Panc1 (cell line): ENCODE data around the gene LIPM. TPM values are rescaled to one million over a fixed set of nuclear protein-coding genes. Genes with fewer than 3 reads are reported as not detected.

ENCODE experiments used
- ATAC-seq: fragments of 200-7000 bp; cut with Tn5 transposase; 2 replicates; pipeline ENCODE4 v1.9.1; 2020; ENCODE audit warnings: mild to moderate bottlenecking, moderate library complexity
- Bru-seq: library from RNA; stranded (reverse); fragments of 400-500 nt; gene quantifications from one replicate; lab custom pipeline; 2021; lab: Mats Ljungman, UMichigan
- BruChase-seq, 2 experiments: library from RNA; stranded (reverse); fragments of 400-500 nt; gene quantifications; one replicate each; lab custom pipeline; 2021; lab: Mats Ljungman, UMichigan
- BruUV-seq: library from RNA; stranded (reverse); fragments of 400-500 nt; replicated peaks from 2 replicates; lab custom pipeline; 2021; lab: Mats Ljungman, UMichigan
- CTCF ChIA-PET: fragments of 300-600 bp; sonication (Branson Sonifier 250); formaldehyde crosslinking; loops from one replicate; lab custom pipeline; 2022; ENCODE audit warnings: antibody characterized with exemption; lab: Charles Lee
- POLR2A ChIA-PET: fragments of 300-600 bp; sonication (Branson Sonifier 250); formaldehyde crosslinking; loops from one replicate; lab custom pipeline; 2022; ENCODE audit warnings: antibody characterized with exemption; lab: Charles Lee
- DNase-seq: peaks from one replicate; pipeline ENCODE4 v3.0.0-alpha.2; 2010; ENCODE audit warnings: low read depth, low spot score
- H3K27ac ChIP-seq: 2 replicates; pipeline ENCODE4 v1.5.1; 2011; ENCODE audit warnings: mild to moderate bottlenecking, low read length, inconsistent platforms
- H3K27me3 ChIP-seq: fragments of 200-500 bp; sonication (Bioruptor generic); 2 replicates; pipeline ENCODE4 v1.6.0; 2014; ENCODE audit warnings: low read length, inconsistent platforms; ENCODE audit not compliant: control insufficient read depth, insufficient read depth
- H3K36me3 ChIP-seq: fragments of 200-500 bp; sonication (Bioruptor generic); 2 replicates; pipeline ENCODE4 v1.5.1; 2014; ENCODE audit warnings: inconsistent platforms, mild to moderate bottlenecking, low read length, moderate library complexity; ENCODE audit not compliant: control insufficient read depth, insufficient read depth
- H3K4me1 ChIP-seq: 2 replicates; pipeline ENCODE4 v1.5.1; 2011; ENCODE audit warnings: inconsistent platforms, mild to moderate bottlenecking, low read length, moderate library complexity; ENCODE audit not compliant: control insufficient read depth, insufficient read depth
- H3K4me3 ChIP-seq, 2 experiments: 2 replicates each; pipeline ENCODE4 v1.5.1; 2011 to 2012; ENCODE audit warnings: low read depth in 2 of 2, low read length in 2 of 2, mild to moderate bottlenecking in 2 of 2, inconsistent platforms in 1 of 2, moderate library complexity in 1 of 2
- H3K9me3 ChIP-seq: fragments of 200-500 bp; sonication (Bioruptor generic); 2 replicates; pipeline ENCODE4 v1.5.1; 2014; ENCODE audit warnings: low read depth, mild to moderate bottlenecking, inconsistent platforms, low read length, moderate library complexity; ENCODE audit not compliant: control insufficient read depth, insufficient read depth
- POLR2AphosphoS5 ChIP-seq: IDR thresholded peaks from 2 replicates; pipeline ENCODE4 v1.6.1; 2012; ENCODE audit warnings: mild to moderate bottlenecking, low read depth, low read length, moderate library complexity
- SIN3A ChIP-seq: IDR thresholded peaks from 2 replicates; pipeline ENCODE4 v1.6.1; 2012; ENCODE audit warnings: low read depth, mild to moderate bottlenecking, low read length, moderate library complexity, borderline replicate concordance; ENCODE audit not compliant: insufficient read depth
- TCF7L2 ChIP-seq: IDR thresholded peaks from 2 replicates; pipeline ENCODE4 v1.6.1; 2011; ENCODE audit warnings: mild to moderate bottlenecking, low read depth, low read length, inconsistent platforms
- in situ Hi-C: cut with HindIII; loops from 2 replicates; pipeline ENCODE4 v1.10.0; 2016; ENCODE audit warnings: low sequenced_read_pairs, low pct_unique_long_range_greater_than_20kb
- intact Hi-C: fragments of 100-400 bp; cut with micrococcal nuclease; formaldehyde crosslinking; loops from one replicate; pipeline ENCODE4 v1.10.0; 2022; ENCODE audit not compliant: unreplicated experiment
- long read RNA-seq: library from polyadenylated mRNA; unstranded; transcript quantifications from one replicate; pipeline ENCODE4 v2.0.0, GENCODE V29; 2021; ENCODE audit not compliant: unreplicated experiment
- polyA plus RNA-seq: library from polyadenylated mRNA; unstranded; fragments of >200 nt; gene quantifications from one replicate; pipeline ENCODE4 v1.2.1, GENCODE V29; 2012; ENCODE audit warnings: missing spikeins; ENCODE audit not compliant: insufficient read length
- total RNA-seq: library from RNA; stranded (reverse); gene quantifications from one replicate; pipeline ENCODE4 v1.2.1, GENCODE V29; 2021; ENCODE audit not compliant: unreplicated experiment
- TF ChIP-seq, protein P1 (sequence below): fragments of 450-650 bp; IDR thresholded peaks from 2 replicates; pipeline ENCODE4 v1.5.1; 2017; ENCODE audit warnings: mild to moderate bottlenecking
- TF ChIP-seq, protein P2 (sequence below), 2 experiments: IDR thresholded peaks; 2 replicates each; pipeline ENCODE4 v1.6.1; 2011 to 2012; ENCODE audit warnings: low read depth in 2 of 2, control low read depth in 1 of 2, low read length in 1 of 2, mild to moderate bottlenecking in 1 of 2, moderate library complexity in 1 of 2; ENCODE audit not compliant: insufficient read depth in 1 of 2

Gene LIPM, protein sequence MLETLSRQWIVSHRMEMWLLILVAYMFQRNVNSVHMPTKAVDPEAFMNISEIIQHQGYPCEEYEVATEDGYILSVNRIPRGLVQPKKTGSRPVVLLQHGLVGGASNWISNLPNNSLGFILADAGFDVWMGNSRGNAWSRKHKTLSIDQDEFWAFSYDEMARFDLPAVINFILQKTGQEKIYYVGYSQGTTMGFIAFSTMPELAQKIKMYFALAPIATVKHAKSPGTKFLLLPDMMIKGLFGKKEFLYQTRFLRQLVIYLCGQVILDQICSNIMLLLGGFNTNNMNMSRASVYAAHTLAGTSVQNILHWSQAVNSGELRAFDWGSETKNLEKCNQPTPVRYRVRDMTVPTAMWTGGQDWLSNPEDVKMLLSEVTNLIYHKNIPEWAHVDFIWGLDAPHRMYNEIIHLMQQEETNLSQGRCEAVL
- not detected for total RNA-seq
- not detected for polyA plus RNA-seq
- Bru-seq, nascent RNA, result not detected
- BruChase-seq, experiment 1, labeled RNA remaining after a 2-hour chase, result percentile 8 among the genes with signal in this experiment
- BruChase-seq, experiment 2, labeled RNA remaining after a 6-hour chase, result not detected
- long read RNA-seq, result 0 reads

DNA sequence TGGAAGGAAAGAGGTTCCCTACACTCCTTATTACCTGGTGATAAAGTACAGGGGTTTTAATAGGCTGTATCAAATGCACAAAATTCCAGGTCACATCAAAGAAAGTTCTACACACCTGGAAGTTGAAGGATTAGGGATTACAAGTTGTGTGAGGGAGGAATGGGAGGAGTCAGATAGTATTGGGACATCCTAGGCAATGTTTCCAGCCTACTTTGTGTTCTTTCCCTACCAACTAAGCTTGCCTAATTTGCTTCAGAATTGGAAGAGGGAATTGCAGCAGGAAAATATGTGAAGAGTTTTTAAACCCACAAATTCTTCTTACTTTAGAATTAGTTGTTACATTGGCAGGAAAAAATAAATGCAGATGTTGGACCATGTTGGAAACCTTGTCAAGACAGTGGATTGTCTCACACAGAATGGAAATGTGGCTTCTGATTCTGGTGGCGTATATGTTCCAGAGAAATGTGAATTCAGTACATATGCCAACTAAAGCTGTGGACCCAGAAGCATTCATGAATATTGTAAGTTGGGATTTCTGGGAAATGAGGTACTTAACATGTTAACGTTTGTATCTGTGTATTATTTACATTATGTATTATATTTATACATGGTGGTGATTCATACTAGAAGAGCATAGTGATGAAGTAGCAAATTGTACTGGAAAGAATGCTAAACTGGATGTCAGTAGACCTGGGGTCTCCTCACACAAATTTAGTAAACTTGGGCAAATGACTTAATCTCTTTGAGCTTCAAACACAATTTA, at the start of gene LIPM:
Gene LIPM, plus strand, starts transcription at position 208 of the 763 bp plus-strand sequence. Its CDS starts 167 bp downstream, at position 375.
- H3K9me3 ChIP-seq, result no peaks in the 10 kb centered on the region
- no peaks in the 10 kb centered on the region for H3K36me3 ChIP-seq
- no peaks in the 10 kb centered on the region for H3K4me1 ChIP-seq
- CTCF ChIA-PET, result no interaction called here
- TF ChIP-seq, protein P1, sequence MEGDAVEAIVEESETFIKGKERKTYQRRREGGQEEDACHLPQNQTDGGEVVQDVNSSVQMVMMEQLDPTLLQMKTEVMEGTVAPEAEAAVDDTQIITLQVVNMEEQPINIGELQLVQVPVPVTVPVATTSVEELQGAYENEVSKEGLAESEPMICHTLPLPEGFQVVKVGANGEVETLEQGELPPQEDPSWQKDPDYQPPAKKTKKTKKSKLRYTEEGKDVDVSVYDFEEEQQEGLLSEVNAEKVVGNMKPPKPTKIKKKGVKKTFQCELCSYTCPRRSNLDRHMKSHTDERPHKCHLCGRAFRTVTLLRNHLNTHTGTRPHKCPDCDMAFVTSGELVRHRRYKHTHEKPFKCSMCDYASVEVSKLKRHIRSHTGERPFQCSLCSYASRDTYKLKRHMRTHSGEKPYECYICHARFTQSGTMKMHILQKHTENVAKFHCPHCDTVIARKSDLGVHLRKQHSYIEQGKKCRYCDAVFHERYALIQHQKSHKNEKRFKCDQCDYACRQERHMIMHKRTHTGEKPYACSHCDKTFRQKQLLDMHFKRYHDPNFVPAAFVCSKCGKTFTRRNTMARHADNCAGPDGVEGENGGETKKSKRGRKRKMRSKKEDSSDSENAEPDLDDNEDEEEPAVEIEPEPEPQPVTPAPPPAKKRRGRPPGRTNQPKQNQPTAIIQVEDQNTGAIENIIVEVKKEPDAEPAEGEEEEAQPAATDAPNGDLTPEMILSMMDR, result no peak
- TF ChIP-seq, protein P2, sequence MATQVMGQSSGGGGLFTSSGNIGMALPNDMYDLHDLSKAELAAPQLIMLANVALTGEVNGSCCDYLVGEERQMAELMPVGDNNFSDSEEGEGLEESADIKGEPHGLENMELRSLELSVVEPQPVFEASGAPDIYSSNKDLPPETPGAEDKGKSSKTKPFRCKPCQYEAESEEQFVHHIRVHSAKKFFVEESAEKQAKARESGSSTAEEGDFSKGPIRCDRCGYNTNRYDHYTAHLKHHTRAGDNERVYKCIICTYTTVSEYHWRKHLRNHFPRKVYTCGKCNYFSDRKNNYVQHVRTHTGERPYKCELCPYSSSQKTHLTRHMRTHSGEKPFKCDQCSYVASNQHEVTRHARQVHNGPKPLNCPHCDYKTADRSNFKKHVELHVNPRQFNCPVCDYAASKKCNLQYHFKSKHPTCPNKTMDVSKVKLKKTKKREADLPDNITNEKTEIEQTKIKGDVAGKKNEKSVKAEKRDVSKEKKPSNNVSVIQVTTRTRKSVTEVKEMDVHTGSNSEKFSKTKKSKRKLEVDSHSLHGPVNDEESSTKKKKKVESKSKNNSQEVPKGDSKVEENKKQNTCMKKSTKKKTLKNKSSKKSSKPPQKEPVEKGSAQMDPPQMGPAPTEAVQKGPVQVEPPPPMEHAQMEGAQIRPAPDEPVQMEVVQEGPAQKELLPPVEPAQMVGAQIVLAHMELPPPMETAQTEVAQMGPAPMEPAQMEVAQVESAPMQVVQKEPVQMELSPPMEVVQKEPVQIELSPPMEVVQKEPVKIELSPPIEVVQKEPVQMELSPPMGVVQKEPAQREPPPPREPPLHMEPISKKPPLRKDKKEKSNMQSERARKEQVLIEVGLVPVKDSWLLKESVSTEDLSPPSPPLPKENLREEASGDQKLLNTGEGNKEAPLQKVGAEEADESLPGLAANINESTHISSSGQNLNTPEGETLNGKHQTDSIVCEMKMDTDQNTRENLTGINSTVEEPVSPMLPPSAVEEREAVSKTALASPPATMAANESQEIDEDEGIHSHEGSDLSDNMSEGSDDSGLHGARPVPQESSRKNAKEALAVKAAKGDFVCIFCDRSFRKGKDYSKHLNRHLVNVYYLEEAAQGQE (IDR thresholded peaks at IDR 0.05; ENCODE audit: insufficient read depth in 1 of 2, low read depth in 2 of 2, low read length in 1 of 2), result no peak
- TF ChIP-seq POLR2AphosphoS5, result no peak
- no peak for TF ChIP-seq SIN3A
- TF ChIP-seq TCF7L2, result no peak
- POLR2A ChIA-PET, result interaction anchor here (0.6 kb wide), 1 partner anchor 137 kb away, joined by 11 read pairs; no protein-coding TSS in a partner anchor
- DNase-seq (no peak), ATAC-seq (no peak)
- H3K27me3 ChIP-seq, result no peaks in the 10 kb centered on the region
- H3K27ac ChIP-seq, result no peak within 1 kb of the TSS
- BruUV-seq, result no TSS peak
- no peak within 1 kb of the TSS for H3K4me3 ChIP-seq
- intact Hi-C loops, result no loop called here
- in situ Hi-C loops, result no loop called here

DNA sequence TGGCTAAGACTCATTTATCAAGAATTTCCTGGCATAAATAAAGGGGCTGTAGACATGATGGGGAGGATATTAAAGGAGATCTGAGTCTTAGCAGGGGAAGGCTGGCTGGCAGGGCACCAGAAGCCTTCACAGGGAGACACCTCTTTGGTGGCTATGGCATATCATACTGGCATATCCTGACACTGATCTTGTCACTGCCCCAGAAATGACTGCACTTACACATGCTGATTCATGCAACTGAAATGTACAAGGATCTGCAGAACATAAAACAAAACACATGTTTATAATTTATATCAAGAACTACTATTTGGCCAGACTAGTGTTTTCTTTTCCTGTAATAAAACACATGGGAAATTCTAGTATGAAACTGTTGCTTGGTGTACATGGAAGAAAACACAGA, 48.2 kb upstream of the LIPM start:
- TF ChIP-seq, protein P2 (IDR thresholded peaks at IDR 0.05; ENCODE audit: insufficient read depth in 1 of 2, low read depth in 2 of 2, low read length in 1 of 2), result no peak
- TF ChIP-seq TCF7L2 (no peak), POLR2AphosphoS5 (no peak), SIN3A (no peak)
- TF ChIP-seq, protein P1, result no peak
- H3K4me1 ChIP-seq, result no peaks in the 10 kb centered on the region
- H3K9me3 ChIP-seq, result no peaks in the 10 kb centered on the region
- no TSS peak for BruUV-seq
- H3K36me3 ChIP-seq, result no peaks in the 10 kb centered on the region
- CTCF ChIA-PET, result no interaction called here
- no peak for DNase-seq
- in situ Hi-C loops, result no loop called here
- POLR2A ChIA-PET, result no interaction called here
- no peak overlapping the region for H3K27ac ChIP-seq
- no peak for ATAC-seq
- H3K4me3 ChIP-seq, result no peak overlapping the region
- H3K27me3 ChIP-seq, result no peaks in the 10 kb centered on the region
- intact Hi-C loops, result no loop called here
